Activated CD4-positive, alpha-beta T cell treated with anti-CD3 and anti-CD28 coated beads, Interleukin-2, amount 10 ng/mL, durations not matched to agents 7 days and 5 days (primary cell): Measurements from ENCODE around the gene MZT2B. TPM values are rescaled to one million over a fixed set of nuclear protein-coding genes. Genes with fewer than 3 reads are reported as not detected.
A peak's percentile ranks its signal among the peaks of the same experiment; 100 is the strongest.
"Not testable (repeated sequence)": the region's sequence is repeated elsewhere in the genome, so short reads cannot be mapped to it uniquely, and the experiment has no call there.

Experiments used
- CTCF ChIA-PET: fragments of 350-600 bp; sonication (Branson Sonifier 250); formaldehyde crosslinking; loops from one replicate; lab custom pipeline; 2021; ENCODE audit warnings: antibody characterized with exemption; lab: Charles Lee
- POLR2A ChIA-PET: fragments of 350-600 bp; sonication (Branson Sonifier 250); formaldehyde crosslinking; loops from one replicate; lab custom pipeline; 2021; ENCODE audit warnings: antibody characterized with exemption; lab: Charles Lee
- DNase-seq: peaks from one replicate; pipeline ENCODE4 v3.0.0-alpha.2; 2020
- H3K27ac Mint-ChIP-seq: one replicate; pipeline ENCODE4 v1.8.0; 2021; ENCODE audit warnings: mild to moderate bottlenecking, moderate library complexity, mixed read lengths
- H3K27me3 Mint-ChIP-seq: one replicate; pipeline ENCODE4 v1.8.0; 2021; ENCODE audit warnings: mixed read lengths
- H3K36me3 Mint-ChIP-seq: one replicate; pipeline ENCODE4 v1.8.0; 2021; ENCODE audit warnings: low read depth, mixed read lengths
- H3K4me1 Mint-ChIP-seq: one replicate; pipeline ENCODE4 v1.8.0; 2021; ENCODE audit warnings: mixed read lengths
- H3K4me3 Mint-ChIP-seq: one replicate; pipeline ENCODE4 v1.8.0; 2021; ENCODE audit warnings: mild to moderate bottlenecking, moderate library complexity, mixed read lengths
- H3K9me3 Mint-ChIP-seq: one replicate; pipeline ENCODE4 v1.8.0; 2021; ENCODE audit warnings: mixed read lengths
- total RNA-seq, 2 experiments: library from RNA; stranded (reverse); gene quantifications; one replicate each; pipeline ENCODE4 v1.2.3, GENCODE V29; 2021

Gene MZT2B
- total RNA-seq, 2 experiments from 2014 or later: 387 to 417 TPM

DNA sequence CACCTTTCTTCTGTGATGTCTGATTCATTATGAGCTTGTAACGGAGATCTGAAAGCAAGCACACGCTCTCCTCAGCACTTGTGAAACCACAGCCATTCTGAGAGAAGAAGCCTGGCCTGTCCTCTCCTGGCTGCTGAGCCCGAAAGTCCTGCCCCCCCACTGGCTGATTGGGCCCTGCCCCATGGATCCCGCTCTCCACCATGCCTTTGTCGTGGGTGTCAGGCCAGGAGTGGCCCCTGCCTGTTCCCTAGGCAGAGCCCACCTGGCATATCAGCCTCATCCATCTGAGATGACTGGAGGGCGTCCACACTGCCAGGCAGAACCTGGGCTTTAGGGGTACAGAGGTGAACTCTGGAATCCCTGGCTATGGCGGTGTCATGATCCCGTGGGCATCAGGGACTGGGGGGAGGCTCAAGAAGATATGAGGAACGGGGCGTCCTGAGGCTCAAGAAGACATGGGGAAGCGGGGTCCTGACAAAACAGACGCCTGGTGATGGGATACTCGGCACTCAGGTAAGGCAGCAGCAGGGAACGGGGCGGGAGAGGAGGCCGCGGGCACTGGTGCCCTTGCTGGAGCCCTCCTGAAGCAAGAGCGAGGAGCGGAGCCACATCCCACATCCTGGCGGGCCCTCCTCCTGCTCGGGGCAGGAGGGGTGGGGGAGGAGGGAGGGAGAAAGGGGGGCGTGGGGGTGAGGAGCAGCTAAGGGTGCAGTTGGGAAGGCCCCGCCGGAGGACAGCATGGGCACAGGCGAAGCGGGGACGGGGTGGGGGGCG, 38.6 kb upstream of the MZT2B start:
- H3K27ac Mint-ChIP-seq, DNase-seq, H3K36me3 Mint-ChIP-seq, CTCF ChIA-PET, H3K9me3 Mint-ChIP-seq, POLR2A ChIA-PET: not testable (repeated sequence)
- Mint-ChIP-seq H3K4me3 (peak overlapping the region; percentile 48), H3K27me3 (peaks cover 11% of the 10 kb centered on the region), H3K4me1 (peaks cover 12% of the 10 kb centered on the region)

- Mint-ChIP-seq H3K27ac (peak within 1 kb of the TSS; percentile 13), H3K4me1 (peaks cover 15% of the 10 kb centered on the region), H3K27me3 (peaks cover 11% of the 10 kb centered on the region), H3K4me3 (peak within 1 kb of the TSS; percentile 70)
- H3K9me3 Mint-ChIP-seq, POLR2A ChIA-PET, H3K36me3 Mint-ChIP-seq, CTCF ChIA-PET: not testable (repeated sequence)
- peak; percentile 60 for DNase-seq
These were observed 37.1 kb upstream of the MZT2B start, which contains the start of gene CCDC74B for GRCh38 chr2:130145006-130145414. Gene CCDC74B (minus strand): TSS chr2:130145112. CDS start chr2:130144996, 116 bp downstream.

DNA sequence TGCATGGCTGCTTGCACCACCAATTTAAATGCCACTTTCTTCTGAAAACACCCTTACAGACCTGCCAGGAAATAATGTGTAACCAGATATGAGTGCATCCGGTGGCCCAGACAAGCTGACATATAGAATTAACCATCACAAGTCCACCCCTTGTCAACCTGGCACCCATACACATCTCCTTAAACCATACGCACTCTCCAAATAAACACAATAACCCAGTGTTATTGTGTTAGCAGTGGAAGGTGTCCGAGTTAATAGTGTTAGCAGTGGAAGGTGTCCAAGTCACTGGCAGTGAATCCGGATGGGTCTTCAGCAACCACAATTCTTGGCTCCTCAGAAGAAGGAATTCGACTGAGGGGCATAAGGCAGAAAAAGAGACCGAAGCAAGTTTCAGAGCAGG, 33.5 kb upstream of the MZT2B start:
- H3K27ac Mint-ChIP-seq: not testable (repeated sequence)

DNA sequence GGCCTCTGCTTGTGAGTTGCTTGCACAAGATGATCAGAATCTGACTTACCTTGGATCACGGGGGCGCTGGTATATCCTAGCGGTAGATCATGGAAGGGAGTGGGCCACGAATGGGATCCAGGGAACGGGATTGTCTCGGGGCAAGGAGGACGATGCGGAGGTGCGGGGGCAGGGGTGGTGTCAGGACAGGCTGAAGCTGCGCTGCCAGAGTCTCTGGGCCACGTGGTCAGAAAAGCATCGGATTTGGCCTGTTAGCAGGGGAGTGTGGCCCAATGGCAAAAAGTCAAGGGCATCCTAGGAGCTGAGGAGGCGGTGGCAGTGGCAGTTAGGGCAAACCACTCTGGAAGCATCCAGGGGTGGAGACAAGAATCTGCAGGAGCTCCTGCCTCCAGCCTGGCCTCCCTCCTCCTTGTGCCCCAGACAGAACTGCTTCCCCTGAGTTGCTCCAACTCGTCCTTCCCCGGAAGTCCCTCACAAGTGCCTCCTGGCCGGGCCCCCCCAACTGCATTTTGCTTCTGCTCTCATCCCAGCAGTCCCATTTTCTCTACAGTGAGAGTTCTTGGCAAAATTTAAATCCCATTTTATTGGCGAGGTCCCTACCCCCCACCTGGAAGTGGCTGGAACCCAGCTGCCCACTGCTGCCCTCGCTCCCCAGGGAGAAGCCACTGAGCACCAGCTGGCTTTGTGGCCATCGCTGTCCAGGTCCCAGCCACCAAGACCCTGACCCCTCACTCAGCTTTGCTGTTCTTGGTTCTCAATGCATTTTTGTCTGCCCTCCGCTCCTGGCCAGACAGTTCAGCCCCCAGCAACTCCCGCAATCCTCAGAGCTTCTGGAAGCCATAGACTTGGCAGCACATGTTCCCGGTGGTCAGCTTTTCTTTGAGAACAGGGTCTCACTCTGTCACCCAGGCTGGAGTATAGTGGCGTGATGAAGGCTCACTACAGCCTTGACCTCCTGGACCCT, 31.6 kb upstream of the MZT2B start:
- H3K4me3 Mint-ChIP-seq: no peak overlapping the region
- POLR2A ChIA-PET: no interaction called here
- H3K4me1 Mint-ChIP-seq: peaks cover 5% of the 10 kb centered on the region
- no peak for DNase-seq
- CTCF ChIA-PET: no interaction called here
- no peak overlapping the region for H3K27ac Mint-ChIP-seq
- no peaks in the 10 kb centered on the region for H3K9me3 Mint-ChIP-seq
- peaks cover 5% of the 10 kb centered on the region for H3K36me3 Mint-ChIP-seq
- peaks cover 2% of the 10 kb centered on the region for H3K27me3 Mint-ChIP-seq

More for the DNA sequence above, 33.5 kb upstream of the MZT2B start:
- H3K4me1 Mint-ChIP-seq, CTCF ChIA-PET, H3K36me3 Mint-ChIP-seq, H3K27me3 Mint-ChIP-seq, DNase-seq, POLR2A ChIA-PET, H3K4me3 Mint-ChIP-seq, H3K9me3 Mint-ChIP-seq: not testable (repeated sequence)

- H3K4me1 Mint-ChIP-seq, H3K4me3 Mint-ChIP-seq, H3K9me3 Mint-ChIP-seq, H3K27ac Mint-ChIP-seq, POLR2A ChIA-PET, H3K36me3 Mint-ChIP-seq, CTCF ChIA-PET, DNase-seq, H3K27me3 Mint-ChIP-seq: not testable (repeated sequence)
These were observed 30.9 kb upstream of the MZT2B start for GRCh38 chr2:130151145-130151512.

GRCh38 chr2:130152136-130152815, 29.8 kb upstream of the MZT2B start:
- H3K4me3 Mint-ChIP-seq, H3K4me1 Mint-ChIP-seq, H3K9me3 Mint-ChIP-seq, H3K36me3 Mint-ChIP-seq, DNase-seq, H3K27me3 Mint-ChIP-seq, CTCF ChIA-PET, H3K27ac Mint-ChIP-seq, POLR2A ChIA-PET: not testable (repeated sequence)

DNA sequence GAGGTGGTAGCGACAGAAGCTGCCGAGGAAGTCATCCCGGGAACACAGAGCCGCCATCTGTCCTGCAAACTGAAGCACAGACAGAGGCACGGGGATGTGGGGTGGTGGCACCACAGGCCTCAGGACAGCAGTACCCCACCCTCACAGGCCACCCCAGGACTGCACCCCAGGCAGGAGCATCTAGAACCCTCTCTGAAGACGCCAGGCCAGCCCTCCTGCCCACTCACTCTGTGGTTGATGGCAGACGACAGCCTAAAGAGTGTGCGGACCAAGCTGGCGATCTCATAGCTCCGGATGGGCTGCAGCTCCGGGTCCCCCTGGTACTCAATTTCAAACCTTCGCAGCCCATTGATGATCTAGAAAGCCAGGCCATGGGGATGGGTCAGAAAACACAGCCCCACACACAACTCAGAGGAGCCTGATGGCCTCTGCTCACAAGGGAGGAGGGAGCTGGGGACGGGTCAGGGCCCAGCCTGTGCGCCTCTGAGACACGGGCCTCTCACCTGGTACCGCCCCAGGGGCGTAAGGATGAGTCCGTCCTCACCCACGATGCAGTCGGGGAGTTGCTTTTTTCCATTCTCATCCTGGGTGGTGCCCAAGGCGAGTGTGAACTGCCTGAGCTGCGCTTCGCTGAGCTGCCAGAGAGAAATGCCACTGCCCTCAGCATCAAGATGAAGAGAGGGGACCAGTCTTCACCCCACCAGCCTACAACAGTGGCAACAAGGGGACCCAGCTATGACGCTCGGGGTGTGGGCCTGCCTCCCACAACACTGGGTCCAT, 29.1 kb upstream of the MZT2B start:
- no peaks in the 10 kb centered on the region for H3K27me3 Mint-ChIP-seq
- H3K9me3 Mint-ChIP-seq: no peaks in the 10 kb centered on the region
- H3K27ac Mint-ChIP-seq: no peak overlapping the region
- ChIA-PET CTCF (interaction anchor here (0.6 to 0.8 kb wide), 2 partner anchors 32 to 183 kb away, joined by 3 read pairs; no protein-coding TSS in a partner anchor), POLR2A (no interaction called here)
- peaks cover 5% of the 10 kb centered on the region for H3K4me1 Mint-ChIP-seq
- no peak overlapping the region for H3K4me3 Mint-ChIP-seq
- H3K36me3 Mint-ChIP-seq: peaks cover 8% of the 10 kb centered on the region
- no peak for DNase-seq

DNA sequence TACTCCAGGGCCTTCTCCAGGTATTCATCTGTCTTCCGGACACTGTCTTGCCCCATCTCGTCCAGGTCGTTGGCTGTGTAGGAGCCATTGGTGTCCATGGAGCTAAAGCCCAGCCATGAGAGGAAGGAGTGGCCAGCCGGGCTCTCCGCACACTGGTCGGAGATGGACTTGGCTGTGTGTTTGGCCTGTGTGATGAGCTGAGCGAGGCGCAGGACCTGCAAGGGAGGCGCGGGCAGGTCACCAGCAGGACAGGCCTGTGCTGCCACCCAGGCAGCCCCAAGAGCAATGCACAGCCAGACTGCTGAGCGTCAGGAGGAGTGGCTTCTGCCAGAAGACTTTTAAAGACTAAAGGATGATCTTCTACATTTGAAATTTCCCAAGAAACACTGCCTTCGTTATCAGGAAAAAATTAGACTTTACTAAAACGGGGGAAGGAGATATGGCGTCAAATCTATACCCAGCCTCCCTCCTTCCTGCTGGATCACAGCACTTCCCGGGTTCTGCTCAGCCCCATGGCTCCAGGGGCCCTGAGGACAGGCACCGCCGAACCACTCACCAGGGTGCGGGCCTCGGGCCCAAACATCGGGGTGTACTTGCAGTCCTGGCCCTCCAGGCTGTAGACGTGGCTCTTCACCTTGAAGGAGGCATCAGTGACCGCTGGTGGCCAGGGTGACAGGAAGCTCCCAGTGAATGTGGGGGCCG, 28.2 kb upstream of the MZT2B start:
- H3K4me1 Mint-ChIP-seq, H3K27me3 Mint-ChIP-seq, POLR2A ChIA-PET, H3K36me3 Mint-ChIP-seq, H3K9me3 Mint-ChIP-seq, H3K27ac Mint-ChIP-seq, DNase-seq, H3K4me3 Mint-ChIP-seq: not testable (repeated sequence)
- CTCF ChIA-PET: interaction anchor here (0.6 to 0.8 kb wide), 2 partner anchors 31 to 182 kb away, joined by 3 read pairs; no protein-coding TSS in a partner anchor

DNA sequence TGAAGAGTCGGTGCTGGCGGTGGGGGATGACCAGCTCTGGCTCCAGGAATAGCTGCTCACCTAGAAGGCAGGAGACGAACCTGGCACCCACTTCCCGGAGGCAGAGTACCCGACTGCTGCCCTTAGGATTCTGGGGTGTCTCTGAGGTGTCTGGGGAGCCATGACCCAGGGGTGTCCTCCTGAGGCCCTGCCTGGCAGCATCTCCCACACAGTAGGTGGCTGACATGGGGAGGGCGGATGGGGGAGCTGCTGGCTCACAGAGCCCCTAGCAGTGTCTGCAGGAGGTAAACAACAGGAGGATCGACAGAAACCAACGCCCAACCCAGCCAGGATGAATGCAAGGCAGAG, 27.7 kb upstream of the MZT2B start:
- H3K9me3 Mint-ChIP-seq, H3K4me1 Mint-ChIP-seq, DNase-seq, H3K27me3 Mint-ChIP-seq, CTCF ChIA-PET, POLR2A ChIA-PET, H3K4me3 Mint-ChIP-seq, H3K27ac Mint-ChIP-seq, H3K36me3 Mint-ChIP-seq: not testable (repeated sequence)

- no peak overlapping the region for H3K4me3 Mint-ChIP-seq
- DNase-seq: no peak
- peaks cover 8% of the 10 kb centered on the region for H3K36me3 Mint-ChIP-seq
- H3K27me3 Mint-ChIP-seq: no peaks in the 10 kb centered on the region
- no peaks in the 10 kb centered on the region for H3K9me3 Mint-ChIP-seq
- POLR2A ChIA-PET: no interaction called here
- CTCF ChIA-PET: interaction anchor here (1.1 to 1.2 kb wide), 2 partner anchors 15 to 18 kb away, joined by 3 to 4 read pairs; no protein-coding TSS in a partner anchor
- H3K4me1 Mint-ChIP-seq: peaks cover 7% of the 10 kb centered on the region
- no peak overlapping the region for H3K27ac Mint-ChIP-seq
These were observed 27.0 kb upstream of the MZT2B start for GRCh38 chr2:130154773-130155765.
